EH (cell line): ENCODE results near the gene OR11H12.
"Not testable (repeated sequence)": the region's sequence is repeated elsewhere in the genome, so short reads cannot be mapped to it uniquely, and the experiment has no call there.

ENCODE experiments used
- DNase-seq: peaks from one replicate; pipeline ENCODE4 v3.0.0-alpha.2; 2015; ENCODE audit warnings: low read depth

The OR11H12 gene

GRCh38 chr14:18600817-18601216 is at the start of gene OR11H12:
TSS of gene OR11H12 (plus strand) at chr14:18601117. CDS start at chr14:18601117, 0 bp downstream.
- not testable (repeated sequence) for DNase-seq

- not testable (repeated sequence) for DNase-seq
Measured at GRCh38 chr14:18582908-18583307, 18.0 kb upstream of the OR11H12 start.

- DNase-seq: not testable (repeated sequence)
Measured at GRCh38 chr14:18626610-18627213, 25.8 kb downstream of the OR11H12 start.

- not testable (repeated sequence) for DNase-seq
Measured at GRCh38 chr14:18636066-18636465, 35.1 kb downstream of the OR11H12 start.

- DNase-seq: not testable (repeated sequence)
Measured at GRCh38 chr14:18638032-18638431, 37.1 kb downstream of the OR11H12 start.

- not testable (repeated sequence) for DNase-seq
Measured at GRCh38 chr14:18638785-18639184, 37.9 kb downstream of the OR11H12 start.

GRCh38 chr14:18646075-18646730 is 45.3 kb downstream of the OR11H12 start:
- DNase-seq: not testable (repeated sequence)
